GM12801 (cell line): ENCODE results near the gene FOXN4.

ENCODE experiments used
- TF ChIP-seq, protein P1 (sequence below): IDR thresholded peaks from one replicate; pipeline ENCODE4 v1.5.1; 2011; ENCODE audit warnings: control low read depth; ENCODE audit not compliant: insufficient read length; ENCODE audit errors: extremely low read depth

The FOXN4 gene

GRCh38 chr12:109345428-109345827, 36.3 kb upstream of the FOXN4 start:
- TF ChIP-seq, protein P1, sequence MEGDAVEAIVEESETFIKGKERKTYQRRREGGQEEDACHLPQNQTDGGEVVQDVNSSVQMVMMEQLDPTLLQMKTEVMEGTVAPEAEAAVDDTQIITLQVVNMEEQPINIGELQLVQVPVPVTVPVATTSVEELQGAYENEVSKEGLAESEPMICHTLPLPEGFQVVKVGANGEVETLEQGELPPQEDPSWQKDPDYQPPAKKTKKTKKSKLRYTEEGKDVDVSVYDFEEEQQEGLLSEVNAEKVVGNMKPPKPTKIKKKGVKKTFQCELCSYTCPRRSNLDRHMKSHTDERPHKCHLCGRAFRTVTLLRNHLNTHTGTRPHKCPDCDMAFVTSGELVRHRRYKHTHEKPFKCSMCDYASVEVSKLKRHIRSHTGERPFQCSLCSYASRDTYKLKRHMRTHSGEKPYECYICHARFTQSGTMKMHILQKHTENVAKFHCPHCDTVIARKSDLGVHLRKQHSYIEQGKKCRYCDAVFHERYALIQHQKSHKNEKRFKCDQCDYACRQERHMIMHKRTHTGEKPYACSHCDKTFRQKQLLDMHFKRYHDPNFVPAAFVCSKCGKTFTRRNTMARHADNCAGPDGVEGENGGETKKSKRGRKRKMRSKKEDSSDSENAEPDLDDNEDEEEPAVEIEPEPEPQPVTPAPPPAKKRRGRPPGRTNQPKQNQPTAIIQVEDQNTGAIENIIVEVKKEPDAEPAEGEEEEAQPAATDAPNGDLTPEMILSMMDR = no peak

- TF ChIP-seq, protein P1 = no peak
Measured at GRCh38 chr12:109343677-109344076, 34.6 kb upstream of the FOXN4 start.

DNA sequence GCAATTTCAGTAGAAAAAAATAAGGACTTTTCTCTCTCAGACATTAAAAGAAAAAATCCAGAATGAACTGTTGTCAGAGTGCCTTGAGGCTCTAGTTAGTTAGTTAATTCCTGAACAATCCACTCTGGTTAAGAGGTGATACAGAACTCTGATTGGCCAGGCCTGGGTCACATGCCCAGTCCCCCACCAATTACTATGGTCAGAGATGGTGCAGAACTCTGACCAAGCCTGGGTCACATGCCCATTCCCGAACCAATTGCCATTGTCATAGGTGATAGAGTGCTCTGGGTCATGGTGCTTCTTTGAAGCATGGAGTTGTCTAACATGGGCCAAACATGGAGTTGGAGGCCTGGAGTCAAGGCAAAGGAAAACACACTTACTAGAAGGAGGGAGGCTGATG, 27.5 kb upstream of the FOXN4 start:
- TF ChIP-seq, protein P1 = no peak

- TF ChIP-seq, protein P1 = no peak
Measured at GRCh38 chr12:109334887-109335286, 25.8 kb upstream of the FOXN4 start.

GRCh38 chr12:109331301-109331952, 22.3 kb upstream of the FOXN4 start:
- TF ChIP-seq, protein P1 = no peak

DNA sequence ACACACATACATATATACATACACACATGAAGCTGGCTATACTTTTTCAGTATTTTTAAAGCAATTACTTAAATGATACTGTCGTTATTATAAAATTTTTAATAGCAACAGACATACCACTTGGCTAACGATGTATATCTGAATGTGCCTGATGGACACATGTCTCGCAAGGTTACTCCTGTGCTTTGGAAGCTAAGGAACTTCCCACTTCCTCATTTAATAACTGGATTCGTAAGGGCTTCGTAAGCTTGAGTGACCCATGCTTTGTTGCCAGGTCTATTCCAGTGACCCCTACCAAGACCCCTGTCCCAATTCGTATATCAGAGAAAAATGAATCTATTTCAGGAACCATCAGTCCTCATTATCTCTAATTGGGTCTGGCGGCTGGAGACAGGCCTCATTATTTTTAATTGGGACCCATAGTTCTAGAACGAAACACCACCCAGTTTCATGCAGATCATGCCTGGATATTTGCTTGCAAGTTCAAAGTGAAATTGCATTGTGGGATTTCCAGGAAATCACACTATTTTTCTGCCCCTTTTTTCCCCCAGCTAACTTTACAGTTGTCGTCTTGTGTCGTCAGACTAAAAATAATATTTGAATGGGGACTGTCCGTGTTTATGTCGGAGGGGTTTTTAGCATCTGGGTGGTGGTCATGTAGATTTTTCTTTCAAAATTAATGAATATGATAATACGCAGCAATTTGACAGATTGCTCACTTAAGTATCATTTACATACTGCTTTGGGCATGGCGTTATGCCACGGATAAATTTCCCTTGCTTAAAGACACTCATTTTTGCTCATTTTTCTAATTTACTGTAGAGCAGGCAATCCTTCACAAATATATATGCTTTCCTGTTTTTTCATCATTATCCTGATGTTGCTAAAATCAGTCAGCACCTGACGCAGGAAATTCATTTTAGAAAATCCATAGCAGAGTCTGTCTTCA, 21.5 kb upstream of the FOXN4 start:
- TF ChIP-seq, protein P1 = no peak

DNA sequence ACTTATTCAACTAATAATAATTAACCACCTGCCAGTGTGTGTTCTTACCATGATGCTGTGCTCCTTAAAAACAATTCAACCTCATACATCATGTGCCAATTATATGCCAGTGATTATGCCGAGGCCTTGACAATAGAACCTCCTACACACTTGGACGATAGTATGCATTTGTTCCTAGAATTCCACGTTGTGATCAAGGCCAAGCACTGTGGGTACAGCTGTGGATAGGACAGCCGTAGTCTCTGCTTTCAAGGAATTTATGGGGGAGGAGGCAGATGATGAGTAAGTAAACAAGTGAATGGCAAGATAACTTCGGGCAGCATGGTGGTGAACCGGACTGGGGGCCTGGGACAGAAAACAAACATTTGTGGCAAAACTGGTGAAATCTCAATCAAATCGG, 20.6 kb upstream of the FOXN4 start:
- TF ChIP-seq, protein P1 = no peak
